Adipose tissue (tissue), 3 donors: ENCODE measurements around the gene AHDC1. TPM values are rescaled to one million over a fixed set of nuclear protein-coding genes. Genes with fewer than 3 reads are reported as not detected.

Experiments used
- H3K27ac ChIP-seq: one replicate; pipeline ENCODE4 v1.5.1; 2013; ENCODE audit warnings: low read depth, low read length
- WGBS, 3 donors: extraction: QIAGEN DNeasy Blood & Tissue Kit; methylation state at CpG; one replicate each; pipeline ENCODE4 v1.1.7; 2013; 5-methylcytosine and 5-hydroxymethylcytosine counted together
- polyA plus RNA-seq, 3 donors: library from polyadenylated mRNA; stranded (reverse); fragments of 200-250 nt; gene quantifications; one replicate each; pipeline ENCODE4 v1.2.3, GENCODE V29; 2013
- donor health status: healthy with polysubstance abuse.
- donor health status: Bipolar disorder and iron deficiency.
- donor health status: healthy.

The AHDC1 gene
- polyA plus RNA-seq, 3 donors = 8.6 to 12.6 (median 9.0) TPM

DNA sequence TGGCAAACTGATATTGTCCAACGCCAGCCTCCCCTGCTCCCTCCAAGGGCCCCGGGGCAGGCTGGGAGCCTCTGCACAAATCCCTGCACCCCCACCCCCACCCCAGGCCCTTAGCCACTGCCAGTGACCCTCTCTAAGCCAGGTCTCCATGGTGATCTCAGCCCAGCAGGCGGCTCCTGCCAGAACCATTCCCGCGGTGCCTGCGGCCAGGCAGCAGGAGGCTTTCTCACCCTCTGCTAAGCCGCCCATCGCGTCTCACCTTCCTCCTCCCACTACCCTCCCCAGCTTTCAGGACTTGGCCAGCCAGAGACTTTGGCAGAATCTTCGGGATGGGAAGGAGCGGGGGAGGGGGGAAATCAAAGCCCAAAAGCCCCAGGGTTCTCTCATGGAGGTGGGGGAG, 67.2 kb downstream of the AHDC1 start:
- WGBS, 3 donors = 14 to 51% (median 50%) methylated on average over 11 of the region's 11 CpGs
- H3K27ac ChIP-seq = no peak overlapping the region

DNA sequence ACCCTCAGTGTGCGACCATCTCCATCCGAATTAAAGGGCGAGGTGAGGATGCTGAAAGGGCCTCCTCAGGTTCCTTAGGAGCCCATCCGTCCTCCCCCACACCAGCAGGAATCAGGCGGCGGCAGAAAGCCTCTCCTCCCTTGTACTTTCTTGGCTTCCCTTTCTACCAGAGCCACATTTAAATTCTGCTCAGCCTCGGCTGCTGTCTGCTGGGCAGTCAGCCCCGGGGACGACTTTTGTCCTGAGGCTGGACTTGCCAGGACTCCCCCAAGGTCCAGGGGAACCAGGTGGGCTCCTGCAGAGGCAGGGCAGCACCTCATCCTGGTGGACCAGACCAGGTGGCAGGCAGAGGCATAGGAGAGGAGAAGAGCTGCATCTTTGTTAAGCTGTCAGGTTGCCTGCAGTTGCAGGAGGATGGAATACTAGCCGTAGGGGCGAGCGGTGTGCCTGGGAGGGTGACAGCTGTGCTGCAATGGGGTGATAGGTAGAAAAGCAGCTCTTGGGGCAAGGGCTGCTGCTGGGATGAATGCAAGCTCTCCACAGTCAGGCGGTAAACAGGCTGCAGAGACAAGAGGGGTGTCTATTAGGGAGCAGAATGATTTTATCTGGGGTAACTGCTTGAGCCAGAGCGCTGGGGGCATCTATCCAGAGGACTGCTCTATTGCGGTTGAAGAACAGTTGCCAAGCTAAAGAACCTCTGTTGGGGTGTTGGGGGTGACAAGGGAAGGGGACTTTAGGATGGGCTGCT, 67.8 kb downstream of the AHDC1 start:
- 66 to 76% (median 72%) methylated on average over 15 of the region's 15 CpGs for whole genome bisulfite sequencing, 3 donors

DNA sequence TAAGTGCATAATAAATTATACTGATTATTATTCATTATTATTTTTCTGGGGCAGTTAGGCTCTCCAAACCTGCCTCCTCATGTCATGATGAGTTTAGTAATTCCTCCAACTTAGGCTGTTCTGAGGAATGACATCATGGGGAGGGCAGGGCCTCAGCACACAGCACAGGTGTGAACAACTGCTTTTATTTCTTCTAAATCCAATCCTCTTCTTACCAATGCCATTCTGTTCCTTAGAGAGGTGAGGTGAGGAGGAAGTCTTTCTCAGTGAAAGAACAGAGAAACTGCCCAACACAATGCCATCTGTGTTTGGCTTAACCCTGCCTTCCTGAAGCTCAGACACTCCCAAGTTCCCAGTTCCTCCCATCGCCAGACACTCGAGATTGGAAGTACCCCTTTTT, 68.6 kb downstream of the AHDC1 start:
- H3K27ac ChIP-seq = no peak overlapping the region
- 24 to 55% (median 26%) methylated on average over 2 of the region's 2 CpGs for WGBS, 3 donors

More for the DNA sequence above, 67.8 kb downstream of the AHDC1 start:
- H3K27ac ChIP-seq = no peak overlapping the region

DNA sequence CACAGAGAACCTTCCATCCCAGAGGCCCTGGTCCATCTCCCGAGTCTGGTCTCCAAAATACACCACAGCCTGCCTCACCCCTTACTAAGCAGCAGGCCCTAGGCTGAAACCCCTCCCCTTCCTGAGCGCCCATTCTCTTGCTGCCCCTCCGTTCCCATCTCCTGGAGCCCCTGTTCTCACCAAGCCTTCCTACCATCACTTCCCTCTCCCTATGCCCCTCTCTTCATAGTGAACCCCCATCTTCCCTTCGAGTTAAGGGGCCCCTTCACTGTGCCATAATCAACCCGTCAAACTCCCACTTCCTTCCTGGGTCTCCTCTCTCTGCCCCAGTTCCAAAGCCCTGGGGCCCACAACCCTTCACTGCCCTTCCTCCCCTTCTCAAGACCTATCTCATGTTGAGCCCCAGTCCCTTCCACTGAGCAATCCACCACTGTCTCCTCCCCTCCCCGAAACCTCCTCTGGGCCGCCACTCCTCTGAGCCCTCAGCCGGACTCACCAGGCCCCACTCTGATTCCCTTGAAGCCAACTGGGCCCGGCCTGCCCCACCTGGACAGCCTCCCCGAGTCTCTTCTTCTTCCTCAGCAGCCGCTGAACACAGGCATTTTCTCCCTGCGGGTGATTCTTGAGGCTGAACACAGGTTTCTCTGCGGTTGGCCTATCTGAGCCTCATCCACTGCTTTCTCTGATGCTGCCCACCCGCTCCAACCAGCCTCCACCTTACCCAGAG, 71.8 kb downstream of the AHDC1 start:
- H3K27ac ChIP-seq = no peak overlapping the region
- WGBS, 3 donors = 80 to 89% (median 85%) methylated on average over 14 of the region's 14 CpGs

DNA sequence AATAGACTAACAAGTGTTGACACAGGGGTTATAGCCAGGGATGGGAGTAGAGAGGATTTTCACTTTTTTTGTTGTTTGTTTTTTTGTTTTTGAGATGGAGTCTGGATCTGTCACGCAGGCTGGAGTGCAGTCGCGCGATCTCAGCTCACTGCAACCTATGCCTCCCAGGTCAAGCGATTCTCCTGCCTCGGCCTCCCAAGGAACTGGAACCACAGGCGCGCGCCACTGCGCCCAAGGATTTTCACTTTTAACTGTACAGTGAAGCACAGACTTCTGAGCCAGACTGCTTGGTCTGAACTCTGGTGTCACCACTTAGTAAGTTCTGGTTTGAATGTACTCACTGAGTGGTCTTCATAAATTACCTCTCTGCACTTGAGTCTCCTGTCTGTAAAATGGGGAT, 73.8 kb downstream of the AHDC1 start:
- whole genome bisulfite sequencing, 3 donors = 96 to 100% (median 98%) methylated on average over 10 of the region's 10 CpGs
- H3K27ac ChIP-seq = no peak overlapping the region

DNA sequence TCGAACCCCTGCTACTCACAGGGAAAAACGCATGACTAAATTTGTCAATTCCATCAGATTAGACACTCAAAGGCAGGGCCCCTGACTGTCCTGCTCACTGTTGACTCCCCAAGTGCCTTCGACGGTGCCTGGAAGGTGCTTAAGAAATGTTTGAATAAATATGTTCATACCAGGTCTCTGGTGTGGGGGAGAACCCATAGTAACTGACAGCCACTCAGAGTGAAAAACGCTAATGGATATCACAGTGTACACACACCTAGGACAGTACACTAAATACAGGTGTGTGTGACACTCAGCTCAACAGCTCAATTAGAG, 74.3 kb downstream of the AHDC1 start:
- H3K27ac ChIP-seq = peak overlapping the region; percentile 2
- 70 to 84% (median 80%) methylated on average over 5 of the region's 5 CpGs for WGBS, 3 donors

DNA sequence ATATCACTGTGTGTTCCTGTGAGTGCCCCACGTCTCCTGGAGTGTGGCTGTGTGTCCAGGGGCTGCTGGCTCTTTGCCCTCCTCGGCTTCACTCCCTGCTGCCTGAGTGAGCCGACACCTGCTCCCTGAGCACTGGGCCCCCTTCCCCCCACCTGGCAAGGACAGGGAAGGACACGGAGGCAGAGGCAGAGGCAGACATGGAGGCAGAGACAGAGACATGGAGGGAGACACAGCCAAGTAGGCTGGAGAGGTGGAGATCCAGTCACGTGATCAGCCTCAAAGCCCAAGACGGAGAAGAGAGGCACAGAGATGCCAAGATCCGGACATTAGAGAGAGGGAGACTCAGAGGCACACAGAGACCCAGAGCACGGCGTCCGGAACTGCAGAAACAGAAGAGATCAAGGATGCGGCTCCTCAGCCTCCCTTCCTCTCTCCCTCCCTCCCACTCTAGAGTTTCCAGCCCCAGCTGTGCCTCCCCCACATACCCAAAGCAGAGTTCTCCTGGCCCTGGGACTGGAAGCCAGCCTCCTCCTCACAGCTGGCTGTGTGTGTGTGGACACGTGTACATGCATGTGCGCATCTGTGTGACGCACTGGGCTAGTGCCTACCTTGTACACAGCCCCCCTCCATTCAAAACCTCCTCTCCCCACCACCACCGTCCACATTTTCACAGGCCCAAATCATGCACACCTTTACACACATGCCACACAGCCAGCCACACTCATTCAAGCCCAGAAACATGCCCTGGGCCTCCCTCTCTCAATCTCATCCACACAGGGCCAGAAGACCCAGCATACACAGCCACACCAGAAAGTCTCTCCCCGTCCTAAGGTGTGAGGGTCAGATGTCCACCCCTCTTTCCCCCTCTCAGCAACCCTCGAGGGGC, 74.9 kb downstream of the AHDC1 start:
- WGBS, 3 donors = 24 to 31% (median 28%) methylated on average over 17 of the region's 17 CpGs
- peak overlapping the region; percentile 2 for H3K27ac ChIP-seq

DNA sequence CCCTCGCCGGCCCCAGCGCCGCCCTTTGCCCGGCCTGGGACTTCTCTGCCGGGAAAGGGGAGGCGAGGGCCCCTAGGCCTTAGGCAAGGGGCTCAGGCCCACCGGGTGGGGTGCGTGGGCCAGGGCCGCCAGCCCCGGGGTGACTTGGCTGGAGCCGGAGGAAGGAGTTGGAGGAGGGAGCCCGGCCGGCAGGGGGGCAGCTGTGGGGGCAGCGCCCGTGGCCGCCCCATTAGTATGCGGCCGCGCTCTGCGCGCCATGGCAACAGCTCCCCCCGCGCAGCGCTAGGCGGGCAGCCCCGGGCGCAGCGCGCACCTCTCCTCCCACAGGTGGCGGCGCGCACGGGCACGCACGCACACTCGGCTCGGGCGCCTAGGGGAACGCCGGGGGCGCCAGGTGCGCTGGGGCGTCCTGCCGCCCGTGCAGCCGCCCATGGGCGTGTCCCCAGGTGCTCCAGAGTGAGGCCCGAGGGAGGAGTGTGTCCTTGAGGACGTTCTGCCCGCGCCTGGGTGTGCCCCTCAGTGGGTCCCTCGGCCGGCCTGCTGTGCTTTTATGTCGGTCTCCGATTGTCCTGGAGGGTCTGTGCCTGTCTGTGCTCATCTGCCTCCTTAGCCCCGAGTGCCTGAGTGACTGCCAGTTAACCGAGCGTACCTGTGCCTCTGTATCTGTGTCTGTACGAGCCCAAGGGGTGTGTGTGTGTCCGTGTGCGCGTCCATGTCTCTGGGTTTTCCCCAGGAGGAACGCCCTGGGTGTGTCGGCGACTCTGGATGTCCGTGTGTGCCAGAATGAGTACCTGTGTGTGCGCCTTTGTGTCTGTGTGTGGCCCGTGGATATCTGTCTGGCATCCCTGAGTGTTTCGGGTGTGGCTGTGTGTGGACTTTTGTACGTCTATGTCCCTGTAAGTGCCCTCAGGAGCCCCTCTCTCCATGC, 75.8 kb downstream of the AHDC1 start:
- WGBS, 3 donors = 2 to 5% (median 4%) methylated on average over 51 to 71 of the region's 71 CpGs

DNA sequence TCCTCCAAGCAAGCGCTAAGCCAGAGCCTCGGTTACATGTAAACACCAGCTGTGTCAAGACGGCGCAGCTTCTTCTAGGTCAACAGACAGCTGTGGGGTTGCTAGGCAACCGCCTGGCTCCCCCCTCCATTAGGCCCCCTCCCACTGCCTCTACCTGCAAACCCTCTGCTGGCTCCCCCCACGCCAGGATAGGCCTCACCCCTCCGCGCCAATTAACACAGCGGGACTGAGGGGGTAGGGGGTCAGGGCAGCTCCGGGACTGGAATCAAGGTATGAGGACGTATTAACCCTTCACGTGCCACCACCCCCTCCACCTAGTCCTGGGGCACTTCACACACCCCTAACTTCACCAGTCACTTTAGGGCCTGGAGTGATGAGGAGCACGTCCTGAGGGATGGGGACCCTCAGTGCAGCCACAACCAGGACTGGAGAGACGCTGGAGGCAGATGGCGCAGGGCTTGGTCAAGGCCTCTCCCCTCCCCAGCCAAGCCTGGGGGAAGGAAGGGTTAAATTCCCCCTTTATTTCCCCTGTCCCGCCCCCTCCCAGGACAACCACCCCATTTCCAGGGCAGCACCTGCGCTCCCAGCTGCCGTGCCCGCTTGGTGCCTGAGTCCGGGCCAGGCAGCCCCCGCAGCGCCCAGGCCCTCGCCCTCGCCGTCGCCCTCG, 76.6 kb downstream of the AHDC1 start:
- H3K27ac ChIP-seq = no peak overlapping the region
- WGBS, 3 donors = 23 to 37% (median 27%) methylated on average over 22 to 27 of the region's 27 CpGs

More for the DNA sequence above, 75.8 kb downstream of the AHDC1 start:
- H3K27ac ChIP-seq = no peak overlapping the region

DNA sequence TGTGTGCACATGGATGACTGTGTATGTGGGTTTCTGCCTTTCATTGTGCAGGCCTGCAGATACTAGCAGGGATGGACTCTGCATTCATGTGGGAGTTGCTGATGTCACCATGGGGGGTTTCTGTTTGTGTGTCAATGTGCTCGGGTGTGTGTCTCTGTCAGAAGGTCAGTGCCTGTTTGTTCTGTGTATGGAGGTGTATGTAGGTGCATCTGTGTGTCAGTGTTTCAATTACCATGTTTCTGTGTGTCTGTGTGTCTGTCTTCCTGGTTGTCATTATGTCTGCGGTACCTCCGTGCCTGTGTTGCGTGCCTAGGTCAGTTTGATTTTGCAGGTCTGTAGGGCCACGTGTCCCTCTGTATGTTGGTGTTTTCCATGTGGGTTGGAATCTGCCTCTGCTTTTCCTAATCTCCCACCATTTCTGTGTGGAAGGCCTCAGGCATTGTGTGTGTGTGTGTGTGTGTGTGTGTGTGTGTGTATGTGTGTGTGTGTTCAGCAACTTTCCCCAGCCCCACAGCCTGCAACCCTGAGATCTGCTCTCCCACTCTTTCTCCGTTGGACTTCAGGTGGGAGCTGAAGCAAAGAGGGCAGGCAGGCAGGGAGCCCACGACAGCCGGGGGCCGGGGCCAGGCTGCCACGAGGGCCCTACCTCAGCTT, 77.2 kb downstream of the AHDC1 start:
- no peak overlapping the region for H3K27ac ChIP-seq
- WGBS, 3 donors = 46 to 64% (median 48%) methylated on average over 9 to 10 of the region's 10 CpGs

DNA sequence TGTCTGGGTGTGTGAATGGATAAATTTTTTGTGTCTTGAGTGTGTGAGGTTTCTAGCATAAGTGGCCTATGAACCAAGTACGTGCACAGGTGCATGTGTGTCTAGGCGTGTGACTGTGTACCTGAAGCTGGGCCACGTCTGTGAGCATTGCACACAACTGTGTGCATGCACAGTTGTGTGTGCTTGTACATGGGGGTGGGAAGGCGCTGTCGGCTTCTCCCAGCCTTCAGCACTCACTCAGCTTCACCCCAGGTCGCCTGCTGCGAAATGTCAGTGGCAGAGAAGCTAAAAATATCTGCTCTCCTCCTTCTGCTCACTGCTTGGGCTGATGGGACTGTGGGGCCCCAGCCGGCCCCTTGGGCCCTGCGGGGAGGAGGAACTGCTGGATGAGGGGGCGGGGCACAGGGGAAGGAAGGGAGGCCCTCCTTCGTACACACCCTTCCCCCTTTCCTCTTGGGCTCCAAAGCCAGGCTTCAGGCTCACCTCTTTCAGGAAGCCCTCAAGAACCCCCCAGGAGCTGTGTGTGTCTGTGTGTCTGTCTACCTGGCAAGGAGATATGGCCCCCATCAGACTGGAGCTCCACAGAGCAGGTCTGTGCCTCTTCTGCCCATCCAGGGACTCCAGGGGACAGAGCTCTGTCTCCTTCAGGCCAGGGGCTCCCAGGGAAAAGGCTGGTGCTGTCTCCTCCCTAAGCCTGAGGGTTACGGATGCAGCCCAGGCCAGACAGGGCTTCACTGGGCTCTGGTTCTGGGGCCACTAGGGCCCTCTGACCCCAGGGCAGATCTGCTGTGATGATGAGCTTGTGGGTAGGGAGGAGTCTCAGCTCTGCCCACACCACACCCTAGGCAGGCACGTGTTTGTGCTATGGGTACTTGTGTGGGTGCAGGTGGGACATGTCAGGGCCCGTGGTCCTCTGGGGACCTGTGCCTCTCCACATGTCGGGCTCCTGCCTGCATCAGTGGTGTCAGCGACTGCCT, 78.4 kb downstream of the AHDC1 start:
- 27 to 58% (median 34%) methylated on average over 13 to 16 of the region's 16 CpGs for WGBS, 3 donors
- H3K27ac ChIP-seq = no peak overlapping the region

DNA sequence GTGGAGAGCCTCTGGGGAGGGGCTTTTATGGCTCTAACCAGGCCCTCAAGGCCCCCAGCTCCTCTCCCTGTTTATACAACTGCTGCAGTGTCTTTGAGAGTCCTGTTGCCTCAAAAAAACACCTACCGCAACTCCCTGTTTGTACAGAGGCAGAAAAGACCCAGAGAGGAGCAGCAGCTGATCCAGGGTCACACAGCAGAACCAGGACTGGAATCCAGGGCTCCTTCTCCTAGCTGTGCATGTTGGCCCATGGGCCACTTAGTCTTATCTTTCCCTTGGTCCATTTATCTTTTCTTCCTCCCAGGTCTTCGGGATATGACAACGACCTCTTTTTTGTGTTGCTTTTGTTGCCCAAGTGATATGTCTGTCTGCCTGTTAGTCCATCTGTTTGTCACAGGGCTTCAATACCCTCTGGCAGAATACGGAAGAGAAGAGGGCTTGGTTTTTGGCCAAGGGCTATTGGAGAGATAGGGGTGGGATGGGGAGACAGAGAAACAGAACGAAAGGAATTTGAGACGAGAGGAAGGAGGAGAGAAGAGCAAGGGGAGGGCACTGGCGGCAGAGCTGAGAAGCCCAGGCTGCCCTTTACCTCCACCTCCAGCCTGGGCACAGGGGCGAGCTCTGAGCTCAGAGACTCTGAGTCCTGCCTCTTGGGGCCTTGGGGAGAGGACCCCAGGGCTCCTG, 80.5 kb downstream of the AHDC1 start:
- no peak overlapping the region for H3K27ac ChIP-seq
- WGBS, 3 donors = 62 to 71% (median 69%) methylated on average over 8 of the region's 8 CpGs

DNA sequence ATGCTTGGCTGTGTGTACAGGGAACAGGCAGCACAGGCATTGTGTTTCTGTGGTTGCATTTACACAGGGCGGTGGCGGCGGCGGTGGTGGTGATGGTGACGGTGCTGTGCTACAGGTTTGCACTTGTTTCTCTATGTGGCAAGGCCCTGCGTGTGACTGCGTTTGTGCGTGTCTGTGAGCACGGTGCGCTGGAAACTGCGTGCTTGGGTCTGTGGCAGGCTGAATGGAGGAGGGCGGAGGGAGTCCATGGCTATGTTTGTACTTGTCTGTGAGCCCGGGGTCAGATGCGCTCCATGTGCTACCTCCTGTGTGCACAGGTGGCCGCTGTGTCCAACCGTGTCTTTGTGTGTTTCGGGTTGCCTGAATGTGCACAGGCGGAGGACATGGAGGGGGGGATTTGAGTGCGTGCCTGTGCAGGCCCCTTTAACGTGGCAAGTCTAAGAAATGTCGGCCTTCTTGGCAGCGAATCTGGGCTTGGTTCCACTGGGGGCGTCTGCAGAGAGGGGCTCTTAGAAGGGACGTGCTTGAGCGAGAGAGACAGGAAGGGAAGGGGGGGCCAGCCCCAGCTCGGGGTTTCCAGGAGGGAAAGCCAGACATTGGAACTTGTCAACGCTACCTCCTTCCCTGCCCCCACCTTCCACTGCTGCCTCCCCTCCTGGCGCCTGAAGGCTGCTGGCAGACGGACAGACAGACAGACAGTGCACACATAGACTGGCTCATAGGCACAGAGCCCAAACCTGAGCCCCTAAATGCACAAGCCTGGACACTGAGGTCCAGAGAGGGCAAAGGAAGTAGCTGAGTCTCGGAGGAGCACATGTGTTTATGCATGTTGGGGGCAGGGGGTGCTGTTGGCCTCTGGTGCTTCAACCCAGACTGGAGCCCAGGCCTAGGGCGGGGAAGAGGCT, 81.3 kb downstream of the AHDC1 start:
- no peak overlapping the region for H3K27ac ChIP-seq
- 47 to 60% (median 56%) methylated on average over 31 of the region's 31 CpGs for WGBS, 3 donors

DNA sequence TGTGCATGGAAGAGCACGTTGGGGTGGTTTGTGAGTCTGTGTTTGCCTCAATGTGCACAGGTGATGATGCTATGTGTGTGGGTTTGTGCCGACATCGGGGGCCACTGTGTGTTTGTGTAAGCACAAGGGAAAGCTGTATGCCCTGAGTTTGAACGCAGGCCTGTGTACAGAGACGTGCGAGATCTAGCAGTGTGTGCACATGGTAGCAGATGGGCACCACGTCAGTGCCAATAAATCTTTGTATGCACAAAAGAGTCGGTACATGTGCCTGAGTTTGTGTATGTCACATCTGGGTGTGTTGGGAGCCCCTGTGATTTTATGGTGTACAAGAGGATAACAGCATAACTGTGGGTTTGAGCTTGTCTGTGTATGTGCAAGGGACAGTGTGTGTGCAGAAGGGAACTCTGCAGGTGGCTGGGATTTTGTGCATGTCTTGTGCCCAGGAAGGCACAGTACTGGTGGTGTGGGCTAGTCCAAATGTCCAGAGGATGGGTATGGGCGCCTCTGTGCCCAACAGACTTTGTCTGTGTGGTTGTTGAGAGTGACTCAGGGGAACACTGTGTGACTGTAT, 82.0 kb downstream of the AHDC1 start:
- WGBS, 3 donors = 61 to 71% (median 63%) methylated on average over 9 of the region's 9 CpGs
- H3K27ac ChIP-seq = no peak overlapping the region
